ENCODE data around the gene CORO6. TPM values are rescaled to one million over a fixed set of nuclear protein-coding genes. Genes with fewer than 3 reads are reported as not detected.

Gene CORO6
- total and polyA plus RNA-seq, 10 of the 15 experiments (the other 5 are each of a cell fraction or from before 2014, with no cell fraction given): 0.26 to 5.0 (median 1.7) TPM; not detected in 1

DNA sequence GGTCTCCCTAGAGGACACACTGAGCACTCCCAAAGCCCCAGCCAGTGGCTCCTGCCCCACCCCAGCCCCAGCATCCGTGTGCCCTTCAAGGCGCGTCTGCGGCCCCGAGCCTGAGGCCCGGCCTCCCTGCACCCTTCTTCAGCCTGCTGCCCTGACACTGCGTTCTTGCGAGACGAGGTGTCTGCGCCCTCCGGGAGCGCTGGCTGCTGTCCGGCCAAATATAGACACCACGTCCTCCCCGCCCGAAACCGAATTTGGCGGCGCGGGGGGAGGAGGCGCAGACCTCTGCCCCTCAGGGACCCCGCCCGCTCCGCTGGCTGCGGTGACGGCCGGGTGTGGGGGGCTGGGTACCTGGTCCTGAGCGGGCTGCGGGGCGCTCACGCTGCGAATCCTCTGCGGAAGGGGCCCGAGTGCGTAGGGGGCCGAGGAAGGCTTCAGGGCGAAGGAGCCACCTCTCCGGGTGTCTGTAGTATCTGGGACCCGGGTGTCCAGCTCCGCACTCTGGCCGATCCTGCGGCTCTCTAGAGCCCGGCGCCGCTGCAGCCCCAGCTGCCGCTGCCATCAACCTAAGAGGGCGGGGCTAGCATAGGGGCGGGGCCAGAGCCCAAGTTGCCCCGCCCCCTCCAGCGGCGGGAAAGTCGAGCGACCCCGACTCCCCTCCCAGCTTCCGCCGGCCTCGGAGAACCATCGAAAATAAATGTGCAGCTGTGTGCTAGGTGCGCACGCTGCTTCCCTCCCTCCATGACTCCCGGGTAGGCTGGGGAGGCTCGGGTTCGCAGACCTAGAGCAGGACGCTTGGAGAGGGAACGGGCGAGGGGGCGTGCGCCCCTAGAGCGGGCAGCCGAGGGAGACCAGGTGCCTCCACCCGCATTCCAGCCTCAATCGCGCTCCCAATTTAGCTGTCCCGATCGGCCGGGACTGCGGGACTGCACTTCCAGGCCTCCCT, at the start of gene CORO6 (continued):
- TF ChIP-seq YBX1 (IDR thresholded peaks at IDR 0.05) (no peak), FOXK2 (IDR thresholded peaks at IDR 0.05) (no peak), NBN (IDR thresholded peaks at IDR 0.05) (no peak), ASH2L (IDR thresholded peaks at IDR 0.05; ENCODE audit: borderline replicate concordance, low read depth) (no peak), HDGF (IDR thresholded peaks at IDR 0.05) (no peak), ZNF24 (IDR thresholded peaks at IDR 0.05) (no peak), MYB (IDR thresholded peaks at IDR 0.05; ENCODE audit: borderline replicate concordance, low read depth, low read length) (no peak), MYC (IDR thresholded peaks at IDR 0.05; ENCODE audit: insufficient read depth, insufficient read length, insufficient replicate concordance, low read length, severe bottlenecking) (no peak), SP1 (IDR thresholded peaks at IDR 0.05; ENCODE audit: low read depth, low read length) (no peak), SMARCA5 (IDR thresholded peaks at IDR 0.05) (no peak), TCF12 (IDR thresholded peaks at IDR 0.05; ENCODE audit: low read depth, low read length) (no peak), WRNIP1 (IDR thresholded peaks at IDR 0.05; ENCODE audit: borderline replicate concordance, low read depth, low read length) (no peak), HDAC6 (IDR thresholded peaks at IDR 0.05; ENCODE audit: unreplicated experiment) (no peak), IRF4 (IDR thresholded peaks at IDR 0.05; ENCODE audit: low read depth, low read length) (no peak), SIN3A (IDR thresholded peaks at IDR 0.05; ENCODE audit: low read depth, low read length) (no peak; the same call in 1 of the 2 replicates), RUNX3 (IDR thresholded peaks at IDR 0.05; ENCODE audit: low read length) (no peak), RB1 (IDR thresholded peaks at IDR 0.05; ENCODE audit: borderline replicate concordance) (peak; percentile 66; the same call in 1 of the 2 replicates), CHD2 (IDR thresholded peaks at IDR 0.05; ENCODE audit: borderline replicate concordance, low read depth, low read length) (0 out of 2 replicates have a peak, but pooled peaks have one; percentile 12), RAD21 (IDR thresholded peaks at IDR 0.05; ENCODE audit: insufficient read depth, low read depth, low read length) (no peak)
- TF ChIP-seq, protein P1, sequence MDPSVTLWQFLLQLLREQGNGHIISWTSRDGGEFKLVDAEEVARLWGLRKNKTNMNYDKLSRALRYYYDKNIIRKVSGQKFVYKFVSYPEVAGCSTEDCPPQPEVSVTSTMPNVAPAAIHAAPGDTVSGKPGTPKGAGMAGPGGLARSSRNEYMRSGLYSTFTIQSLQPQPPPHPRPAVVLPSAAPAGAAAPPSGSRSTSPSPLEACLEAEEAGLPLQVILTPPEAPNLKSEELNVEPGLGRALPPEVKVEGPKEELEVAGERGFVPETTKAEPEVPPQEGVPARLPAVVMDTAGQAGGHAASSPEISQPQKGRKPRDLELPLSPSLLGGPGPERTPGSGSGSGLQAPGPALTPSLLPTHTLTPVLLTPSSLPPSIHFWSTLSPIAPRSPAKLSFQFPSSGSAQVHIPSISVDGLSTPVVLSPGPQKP (IDR thresholded peaks at IDR 0.05; ENCODE audit: low read depth, low read length): no peak
- TF ChIP-seq, protein P2, sequence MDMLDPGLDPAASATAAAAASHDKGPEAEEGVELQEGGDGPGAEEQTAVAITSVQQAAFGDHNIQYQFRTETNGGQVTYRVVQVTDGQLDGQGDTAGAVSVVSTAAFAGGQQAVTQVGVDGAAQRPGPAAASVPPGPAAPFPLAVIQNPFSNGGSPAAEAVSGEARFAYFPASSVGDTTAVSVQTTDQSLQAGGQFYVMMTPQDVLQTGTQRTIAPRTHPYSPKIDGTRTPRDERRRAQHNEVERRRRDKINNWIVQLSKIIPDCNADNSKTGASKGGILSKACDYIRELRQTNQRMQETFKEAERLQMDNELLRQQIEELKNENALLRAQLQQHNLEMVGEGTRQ (IDR thresholded peaks at IDR 0.05; ENCODE audit: borderline replicate concordance, low read depth, low read length): no peak
- TF ChIP-seq, protein P3, sequence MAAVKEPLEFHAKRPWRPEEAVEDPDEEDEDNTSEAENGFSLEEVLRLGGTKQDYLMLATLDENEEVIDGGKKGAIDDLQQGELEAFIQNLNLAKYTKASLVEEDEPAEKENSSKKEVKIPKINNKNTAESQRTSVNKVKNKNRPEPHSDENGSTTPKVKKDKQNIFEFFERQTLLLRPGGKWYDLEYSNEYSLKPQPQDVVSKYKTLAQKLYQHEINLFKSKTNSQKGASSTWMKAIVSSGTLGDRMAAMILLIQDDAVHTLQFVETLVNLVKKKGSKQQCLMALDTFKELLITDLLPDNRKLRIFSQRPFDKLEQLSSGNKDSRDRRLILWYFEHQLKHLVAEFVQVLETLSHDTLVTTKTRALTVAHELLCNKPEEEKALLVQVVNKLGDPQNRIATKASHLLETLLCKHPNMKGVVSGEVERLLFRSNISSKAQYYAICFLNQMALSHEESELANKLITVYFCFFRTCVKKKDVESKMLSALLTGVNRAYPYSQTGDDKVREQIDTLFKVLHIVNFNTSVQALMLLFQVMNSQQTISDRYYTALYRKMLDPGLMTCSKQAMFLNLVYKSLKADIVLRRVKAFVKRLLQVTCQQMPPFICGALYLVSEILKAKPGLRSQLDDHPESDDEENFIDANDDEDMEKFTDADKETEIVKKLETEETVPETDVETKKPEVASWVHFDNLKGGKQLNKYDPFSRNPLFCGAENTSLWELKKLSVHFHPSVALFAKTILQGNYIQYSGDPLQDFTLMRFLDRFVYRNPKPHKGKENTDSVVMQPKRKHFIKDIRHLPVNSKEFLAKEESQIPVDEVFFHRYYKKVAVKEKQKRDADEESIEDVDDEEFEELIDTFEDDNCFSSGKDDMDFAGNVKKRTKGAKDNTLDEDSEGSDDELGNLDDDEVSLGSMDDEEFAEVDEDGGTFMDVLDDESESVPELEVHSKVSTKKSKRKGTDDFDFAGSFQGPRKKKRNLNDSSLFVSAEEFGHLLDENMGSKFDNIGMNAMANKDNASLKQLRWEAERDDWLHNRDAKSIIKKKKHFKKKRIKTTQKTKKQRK (IDR thresholded peaks at IDR 0.05; ENCODE audit: low read depth, low read length): no peak
- TF ChIP-seq, protein P4, sequence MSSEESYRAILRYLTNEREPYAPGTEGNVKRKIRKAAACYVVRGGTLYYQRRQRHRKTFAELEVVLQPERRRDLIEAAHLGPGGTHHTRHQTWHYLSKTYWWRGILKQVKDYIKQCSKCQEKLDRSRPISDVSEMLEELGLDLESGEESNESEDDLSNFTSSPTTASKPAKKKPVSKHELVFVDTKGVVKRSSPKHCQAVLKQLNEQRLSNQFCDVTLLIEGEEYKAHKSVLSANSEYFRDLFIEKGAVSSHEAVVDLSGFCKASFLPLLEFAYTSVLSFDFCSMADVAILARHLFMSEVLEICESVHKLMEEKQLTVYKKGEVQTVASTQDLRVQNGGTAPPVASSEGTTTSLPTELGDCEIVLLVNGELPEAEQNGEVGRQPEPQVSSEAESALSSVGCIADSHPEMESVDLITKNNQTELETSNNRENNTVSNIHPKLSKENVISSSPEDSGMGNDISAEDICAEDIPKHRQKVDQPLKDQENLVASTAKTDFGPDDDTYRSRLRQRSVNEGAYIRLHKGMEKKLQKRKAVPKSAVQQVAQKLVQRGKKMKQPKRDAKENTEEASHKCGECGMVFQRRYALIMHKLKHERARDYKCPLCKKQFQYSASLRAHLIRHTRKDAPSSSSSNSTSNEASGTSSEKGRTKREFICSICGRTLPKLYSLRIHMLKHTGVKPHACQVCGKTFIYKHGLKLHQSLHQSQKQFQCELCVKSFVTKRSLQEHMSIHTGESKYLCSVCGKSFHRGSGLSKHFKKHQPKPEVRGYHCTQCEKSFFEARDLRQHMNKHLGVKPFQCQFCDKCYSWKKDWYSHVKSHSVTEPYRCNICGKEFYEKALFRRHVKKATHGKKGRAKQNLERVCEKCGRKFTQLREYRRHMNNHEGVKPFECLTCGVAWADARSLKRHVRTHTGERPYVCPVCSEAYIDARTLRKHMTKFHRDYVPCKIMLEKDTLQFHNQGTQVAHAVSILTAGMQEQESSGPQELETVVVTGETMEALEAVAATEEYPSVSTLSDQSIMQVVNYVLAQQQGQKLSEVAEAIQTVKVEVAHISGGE (CRISPR knock-in tag; IDR thresholded peaks at IDR 0.05): no peak
